Measurements from ENCODE around the gene PAPSS1. TPM values are rescaled to one million over a fixed set of nuclear protein-coding genes. Genes with fewer than 3 reads are reported as not detected.

Gene PAPSS1
- total RNA-seq, 2 donors from 2014 or later: 31.6 to 33.2 TPM

DNA sequence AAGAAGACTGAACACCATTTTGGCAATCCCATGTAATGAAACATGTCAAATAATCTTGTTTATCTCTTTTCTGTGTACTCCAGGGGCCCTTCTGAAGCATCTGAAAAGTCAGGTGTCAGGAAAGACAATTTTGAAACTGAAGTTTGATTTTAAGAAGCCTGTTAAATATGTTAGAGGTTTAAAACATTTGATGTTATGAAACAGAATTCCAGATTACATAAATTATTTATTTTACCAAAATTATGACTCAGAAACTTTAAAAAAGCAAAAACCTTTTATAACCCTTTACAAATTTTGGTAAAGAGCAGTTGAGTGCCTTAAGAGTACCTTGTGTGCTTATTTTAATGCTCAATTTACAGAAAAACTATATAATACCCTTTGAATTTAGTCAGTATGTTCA is 130.8 kb downstream of the PAPSS1 start:
- no peaks in the 10 kb centered on the region for H3K9me3 Mint-ChIP-seq
- H3K27me3 Mint-ChIP-seq (ENCODE audit: low read depth): peaks cover 7% of the 10 kb centered on the region
- no peak overlapping the region for H3K27ac Mint-ChIP-seq
- H3K36me3 Mint-ChIP-seq (ENCODE audit: insufficient read depth in 2 of 2): no peaks in the 10 kb centered on the region
- no peaks in the 10 kb centered on the region for H3K4me1 Mint-ChIP-seq (ENCODE audit: low read depth)
- H3K4me3 Mint-ChIP-seq: no peak overlapping the region
- ATAC-seq (replicated peaks in 1 of 2): no peak
- DNase-seq: no peak

DNA sequence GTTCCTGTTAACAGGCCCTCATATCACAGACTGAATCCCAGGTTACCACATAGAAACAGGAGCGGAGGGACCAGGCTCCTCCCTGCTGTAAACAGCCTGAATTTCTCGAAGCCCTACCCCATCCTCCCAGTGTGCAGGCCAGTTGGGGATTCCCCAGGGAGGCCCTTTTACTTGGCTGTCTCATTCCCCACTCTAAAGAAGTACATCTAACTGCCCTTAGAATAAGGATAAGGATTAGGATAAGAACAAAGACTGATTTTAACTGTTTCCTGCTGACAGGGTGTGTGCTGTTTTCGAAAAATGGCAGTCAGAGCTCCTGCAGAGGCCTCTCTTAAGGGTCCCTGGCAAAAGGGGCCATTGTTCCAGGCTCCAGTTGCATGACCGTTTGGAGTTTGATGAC is 133.7 kb downstream of the PAPSS1 start:
- no peak for ATAC-seq (replicated peaks in 1 of 2)
- H3K9me3 Mint-ChIP-seq: peaks cover 4 to 8% of the 10 kb centered on the region in 2 donors

DNA sequence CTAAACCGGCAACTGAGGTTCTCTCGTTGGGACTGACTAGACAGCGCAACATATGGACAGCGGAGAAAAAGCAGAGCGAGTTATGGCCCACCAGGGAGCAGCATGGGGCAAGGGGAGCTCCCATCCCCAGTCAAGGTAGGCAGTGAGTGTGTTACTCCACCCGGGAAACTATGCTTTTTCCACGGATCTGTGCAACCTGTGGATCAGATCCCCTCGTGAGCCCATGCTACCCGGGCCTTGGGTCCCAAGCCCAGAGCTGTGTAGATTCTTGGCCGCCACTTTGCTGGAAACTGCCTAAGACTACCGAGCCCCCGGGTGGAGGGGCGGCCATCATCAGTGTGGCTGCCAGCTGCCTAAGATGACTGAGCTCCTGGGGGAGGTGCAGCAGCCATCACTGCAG is 140.9 kb downstream of the PAPSS1 start:
- Mint-ChIP-seq H3K9me3 (peaks cover 4 to 8% of the 10 kb centered on the region in 2 donors), H3K27me3 (ENCODE audit: low read depth) (peaks cover 16% of the 10 kb centered on the region), H3K27ac (no peak overlapping the region), H3K36me3 (ENCODE audit: insufficient read depth in 2 of 2) (no peaks in the 10 kb centered on the region), H3K4me1 (ENCODE audit: low read depth) (no peaks in the 10 kb centered on the region), H3K4me3 (no peak overlapping the region)
- DNase-seq (no peak), ATAC-seq (replicated peaks in 1 of 2) (no peak)

More for the DNA sequence above, 133.7 kb downstream of the PAPSS1 start:
- Mint-ChIP-seq H3K27me3 (ENCODE audit: low read depth) (peaks cover 16% of the 10 kb centered on the region), H3K4me3 (no peak overlapping the region), H3K4me1 (ENCODE audit: low read depth) (no peaks in the 10 kb centered on the region), H3K36me3 (ENCODE audit: insufficient read depth in 2 of 2) (no peaks in the 10 kb centered on the region), H3K27ac (no peak overlapping the region)
- no peak for DNase-seq

DNA sequence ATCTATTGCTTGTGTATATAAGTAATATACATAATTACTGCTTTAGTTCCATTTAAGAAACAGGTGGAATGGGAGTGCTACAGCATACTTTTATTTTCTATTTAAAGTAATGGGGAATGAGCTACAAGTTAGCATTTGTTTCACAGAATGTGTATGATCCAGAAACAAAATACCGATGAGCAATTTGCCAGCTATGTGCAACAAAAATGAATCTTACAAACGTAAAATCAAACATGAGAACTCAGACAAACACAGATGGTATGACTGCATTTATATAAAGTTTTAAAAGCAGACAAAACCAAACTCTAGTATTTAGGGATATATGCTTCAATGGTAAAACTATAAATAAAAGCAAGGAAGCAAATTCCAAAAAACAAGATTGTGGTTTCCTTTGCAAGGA is 141.7 kb downstream of the PAPSS1 start:
- Mint-ChIP-seq H3K27me3 (ENCODE audit: low read depth) (peaks cover 14% of the 10 kb centered on the region), H3K27ac (no peak overlapping the region)
- no peak for DNase-seq

DNA sequence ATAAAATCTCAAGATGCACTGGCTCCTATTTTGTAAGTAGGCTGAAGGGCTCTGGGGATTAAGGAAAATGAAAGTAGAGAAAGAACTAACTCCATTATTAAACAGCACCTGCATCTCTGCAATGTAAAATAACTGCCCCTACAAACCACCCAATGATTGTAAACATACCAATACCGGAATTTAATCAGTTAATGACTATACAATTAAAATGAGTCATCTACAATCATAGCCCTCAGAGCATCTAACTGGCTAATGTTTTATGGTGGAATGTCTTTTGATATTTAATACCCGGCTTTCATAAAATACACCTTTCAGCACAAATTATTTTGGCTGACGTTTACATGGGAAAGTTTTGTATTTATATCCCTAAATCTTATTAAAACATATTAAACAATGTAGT is 142.3 kb downstream of the PAPSS1 start:
- DNase-seq (no peak), ATAC-seq (replicated peaks in 1 of 2) (no peak)
- H3K4me3 Mint-ChIP-seq: no peak overlapping the region
- H3K27ac Mint-ChIP-seq: no peak overlapping the region
- H3K36me3 Mint-ChIP-seq (ENCODE audit: insufficient read depth in 2 of 2): no peaks in the 10 kb centered on the region
- H3K27me3 Mint-ChIP-seq (ENCODE audit: low read depth): peaks cover 8% of the 10 kb centered on the region
- no peaks in the 10 kb centered on the region for H3K4me1 Mint-ChIP-seq (ENCODE audit: low read depth)
- peaks cover 4 to 5% of the 10 kb centered on the region in 2 donors for H3K9me3 Mint-ChIP-seq

More for the DNA sequence above, 141.7 kb downstream of the PAPSS1 start:
- Mint-ChIP-seq H3K36me3 (ENCODE audit: insufficient read depth in 2 of 2) (no peaks in the 10 kb centered on the region), H3K9me3 (peaks cover 4 to 8% of the 10 kb centered on the region in 2 donors), H3K4me3 (no peak overlapping the region), H3K4me1 (ENCODE audit: low read depth) (no peaks in the 10 kb centered on the region)
- ATAC-seq (replicated peaks in 1 of 2): no peak

- ATAC-seq (replicated peaks in 1 of 2): no peak
- H3K27me3 Mint-ChIP-seq (ENCODE audit: low read depth): no peaks in the 10 kb centered on the region
- no peaks in the 10 kb centered on the region for H3K36me3 Mint-ChIP-seq (ENCODE audit: insufficient read depth in 2 of 2)
- H3K27ac Mint-ChIP-seq: no peak overlapping the region
- H3K9me3 Mint-ChIP-seq: no peaks in the 10 kb centered on the region
- H3K4me1 Mint-ChIP-seq (ENCODE audit: low read depth): no peaks in the 10 kb centered on the region
- no peak overlapping the region for H3K4me3 Mint-ChIP-seq
- no peak for DNase-seq
Measured at GRCh38 chr4:107575243-107575642, 144.8 kb downstream of the PAPSS1 start.

DNA sequence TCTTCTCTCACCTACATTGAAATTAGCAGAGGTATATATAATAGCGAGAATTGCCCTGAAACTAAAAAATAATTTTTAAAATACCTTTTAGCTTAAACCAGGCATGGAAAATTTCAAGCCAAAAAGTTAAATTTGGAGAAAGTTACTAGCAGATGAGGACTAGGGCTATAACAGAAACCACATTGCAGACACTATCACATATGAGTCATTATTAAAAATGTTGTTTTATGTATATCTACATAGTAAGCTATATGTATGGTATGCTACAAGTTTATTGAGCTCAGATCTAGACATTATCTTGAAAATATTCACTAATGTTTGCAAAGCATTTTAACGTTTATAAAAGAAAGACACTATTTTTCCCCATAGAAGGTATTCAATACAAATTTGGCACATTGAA is 147.8 kb downstream of the PAPSS1 start:
- H3K9me3 Mint-ChIP-seq: peaks cover 4% of the 10 kb centered on the region in 2 donors
- no peaks in the 10 kb centered on the region for H3K27me3 Mint-ChIP-seq (ENCODE audit: low read depth)
- no peaks in the 10 kb centered on the region for H3K36me3 Mint-ChIP-seq (ENCODE audit: insufficient read depth in 2 of 2)
- ATAC-seq (replicated peaks in 1 of 2) (no peak), DNase-seq (no peak)
- H3K4me1 Mint-ChIP-seq (ENCODE audit: low read depth): no peaks in the 10 kb centered on the region
- H3K27ac Mint-ChIP-seq: no peak overlapping the region
- H3K4me3 Mint-ChIP-seq: no peak overlapping the region

GRCh38 chr4:107570952-107571351 is 149.1 kb downstream of the PAPSS1 start:
- DNase-seq: no peak
- peaks cover 5 to 8% of the 10 kb centered on the region in 2 donors for H3K9me3 Mint-ChIP-seq
- no peaks in the 10 kb centered on the region for H3K27me3 Mint-ChIP-seq (ENCODE audit: low read depth)
- H3K4me1 Mint-ChIP-seq (ENCODE audit: low read depth): no peaks in the 10 kb centered on the region
- ATAC-seq (replicated peaks in 1 of 2): no peak
- peaks cover 0 to 2% of the 10 kb centered on the region in 2 donors for H3K36me3 Mint-ChIP-seq (ENCODE audit: insufficient read depth in 2 of 2)
- no peak overlapping the region for H3K4me3 Mint-ChIP-seq
- no peak overlapping the region for H3K27ac Mint-ChIP-seq

DNA sequence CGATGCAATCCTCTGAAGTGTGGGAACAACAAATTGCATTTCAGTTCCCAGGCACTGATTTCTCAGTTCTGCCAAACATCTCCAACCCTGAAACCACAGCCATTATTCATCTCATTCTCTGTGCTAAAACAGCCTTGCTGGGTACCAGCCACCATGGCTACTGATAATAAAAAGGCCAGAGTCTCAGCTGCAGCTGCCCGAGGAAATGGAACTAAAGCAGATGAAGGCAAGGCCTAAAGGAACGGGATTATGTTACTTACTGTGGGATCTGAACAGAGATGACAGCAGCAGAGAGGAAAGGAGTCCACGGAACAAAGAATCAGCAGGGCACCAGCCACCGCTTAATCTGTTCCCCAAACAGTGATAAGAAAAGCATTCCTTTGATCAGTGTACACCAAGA is 155.7 kb downstream of the PAPSS1 start:
- H3K4me1 Mint-ChIP-seq (ENCODE audit: low read depth): no peaks in the 10 kb centered on the region
- no peaks in the 10 kb centered on the region for H3K27me3 Mint-ChIP-seq (ENCODE audit: low read depth)
- peaks cover 5 to 8% of the 10 kb centered on the region in 2 donors for H3K9me3 Mint-ChIP-seq
- H3K36me3 Mint-ChIP-seq (ENCODE audit: insufficient read depth in 2 of 2): peaks cover 0 to 3% of the 10 kb centered on the region in 2 donors
- no peak for DNase-seq
- no peak overlapping the region for H3K4me3 Mint-ChIP-seq
- H3K27ac Mint-ChIP-seq: no peak overlapping the region
- no peak for ATAC-seq (replicated peaks in 1 of 2)

Other genes starting within 250 kb of the PAPSS1 start
- gene SGMS2, start 104.7 kb upstream of the PAPSS1 start, total RNA-seq: under 1 TPM; 0.22 to 0.42 TPM
- gene CYP2U1, start 211.3 kb upstream of the PAPSS1 start, total RNA-seq: 1 to 10 TPM; 2.2 to 2.8 TPM